ENCODE results near the gene MRI1. TPM values are rescaled to one million over a fixed set of nuclear protein-coding genes. Genes with fewer than 3 reads are reported as not detected.

MRI1 gene
- total RNA-seq, 1 donor: 33.7 TPM

DNA sequence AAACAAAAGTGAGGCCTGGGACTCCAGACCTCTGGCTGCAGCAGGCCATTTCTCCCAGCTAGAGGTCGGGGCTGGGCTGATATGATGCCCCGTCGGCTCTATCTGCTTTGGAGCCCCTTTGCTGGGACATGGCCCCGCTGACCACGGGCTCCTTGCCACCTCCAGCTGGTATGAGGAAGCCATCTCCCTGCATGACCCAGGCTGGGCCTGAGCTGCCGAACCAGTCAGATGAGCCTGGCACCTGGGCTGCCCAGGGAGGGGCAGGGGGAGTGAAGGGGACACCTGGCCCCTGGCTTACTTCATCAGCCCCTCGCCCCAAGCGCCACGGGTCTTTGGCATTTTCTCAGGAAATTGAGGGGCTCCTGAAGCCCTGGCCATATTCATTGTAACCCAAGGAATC, 38.7 kb downstream of the MRI1 start:
- TF ChIP-seq CTCF (IDR thresholded peaks at IDR 0.05; ENCODE audit: extremely low read depth, low read depth, low read length): no peak
- H3K27ac ChIP-seq (ENCODE audit: low read depth, low read length): no peak overlapping the region
- H3K4me2 ChIP-seq (ENCODE audit: insufficient read depth, low read length): no peak overlapping the region
- H2AFZ ChIP-seq (ENCODE audit: low read length): no peak overlapping the region
- H3K36me3 ChIP-seq (ENCODE audit: insufficient read depth, low read length): peaks cover 41% of the 10 kb centered on the region
- H3K79me2 ChIP-seq (ENCODE audit: insufficient read depth, low read length): peaks cover 8% of the 10 kb centered on the region
- peaks cover 11% of the 10 kb centered on the region for H4K20me1 ChIP-seq (ENCODE audit: insufficient read depth, low read length)
- peaks cover 6% of the 10 kb centered on the region for H3K4me1 ChIP-seq (ENCODE audit: insufficient read depth, low read length)
- H3K4me3 ChIP-seq (ENCODE audit: insufficient read depth, low read length): no peak overlapping the region
- no peaks in the 10 kb centered on the region for H3K9me3 ChIP-seq (ENCODE audit: low read depth, low read length)
- H3K27me3 ChIP-seq (ENCODE audit: insufficient read depth, low read length): no peaks in the 10 kb centered on the region
- peak; percentile 41 for DNase-seq (ENCODE audit: insufficient read length, low spot score, missing footprints)

- Histone ChIP-seq H3K4me2 (ENCODE audit: insufficient read depth, low read length) (no peak overlapping the region), H3K79me2 (ENCODE audit: insufficient read depth, low read length) (no peaks in the 10 kb centered on the region), H3K9me3 (ENCODE audit: low read depth, low read length) (no peaks in the 10 kb centered on the region), H3K4me1 (ENCODE audit: insufficient read depth, low read length) (no peaks in the 10 kb centered on the region), H3K4me3 (ENCODE audit: insufficient read depth, low read length) (no peak overlapping the region), H3K27ac (ENCODE audit: low read depth, low read length) (no peak overlapping the region), H3K27me3 (ENCODE audit: insufficient read depth, low read length) (no peaks in the 10 kb centered on the region), H2AFZ (ENCODE audit: low read length) (no peak overlapping the region), H3K36me3 (ENCODE audit: insufficient read depth, low read length) (peaks cover 53% of the 10 kb centered on the region), H4K20me1 (ENCODE audit: insufficient read depth, low read length) (peaks cover 5% of the 10 kb centered on the region)
- peak; percentile 65 for DNase-seq (ENCODE audit: insufficient read length, low spot score, missing footprints)
- no peak for TF ChIP-seq CTCF (IDR thresholded peaks at IDR 0.05; ENCODE audit: extremely low read depth, low read depth, low read length)
Measured at GRCh38 chr19:13804830-13805683, 40.7 kb downstream of the MRI1 start.

GRCh38 chr19:13806728-13807127, 42.4 kb downstream of the MRI1 start:
- H3K4me2 ChIP-seq (ENCODE audit: insufficient read depth, low read length): no peak overlapping the region
- H2AFZ ChIP-seq (ENCODE audit: low read length): no peak overlapping the region
- DNase-seq (ENCODE audit: insufficient read length, low spot score, missing footprints): peak; percentile 37
- H3K36me3 ChIP-seq (ENCODE audit: insufficient read depth, low read length): peaks cover 45% of the 10 kb centered on the region
- H3K4me1 ChIP-seq (ENCODE audit: insufficient read depth, low read length): no peaks in the 10 kb centered on the region
- TF ChIP-seq CTCF (IDR thresholded peaks at IDR 0.05; ENCODE audit: extremely low read depth, low read depth, low read length): no peak
- H3K4me3 ChIP-seq (ENCODE audit: insufficient read depth, low read length): no peak overlapping the region
- H3K27ac ChIP-seq (ENCODE audit: low read depth, low read length): no peak overlapping the region
- peaks cover 5% of the 10 kb centered on the region for H4K20me1 ChIP-seq (ENCODE audit: insufficient read depth, low read length)
- no peaks in the 10 kb centered on the region for H3K27me3 ChIP-seq (ENCODE audit: insufficient read depth, low read length)
- H3K79me2 ChIP-seq (ENCODE audit: insufficient read depth, low read length): no peaks in the 10 kb centered on the region
- no peaks in the 10 kb centered on the region for H3K9me3 ChIP-seq (ENCODE audit: low read depth, low read length)

- Histone ChIP-seq H4K20me1 (ENCODE audit: insufficient read depth, low read length) (peaks cover 5% of the 10 kb centered on the region), H3K79me2 (ENCODE audit: insufficient read depth, low read length) (no peaks in the 10 kb centered on the region), H3K4me2 (ENCODE audit: insufficient read depth, low read length) (no peak overlapping the region), H3K4me3 (ENCODE audit: insufficient read depth, low read length) (no peak overlapping the region), H3K36me3 (ENCODE audit: insufficient read depth, low read length) (peaks cover 46% of the 10 kb centered on the region), H3K4me1 (ENCODE audit: insufficient read depth, low read length) (no peaks in the 10 kb centered on the region), H3K9me3 (ENCODE audit: low read depth, low read length) (no peaks in the 10 kb centered on the region), H2AFZ (ENCODE audit: low read length) (no peak overlapping the region), H3K27me3 (ENCODE audit: insufficient read depth, low read length) (no peaks in the 10 kb centered on the region), H3K27ac (ENCODE audit: low read depth, low read length) (no peak overlapping the region)
- no peak for TF ChIP-seq CTCF (IDR thresholded peaks at IDR 0.05; ENCODE audit: extremely low read depth, low read depth, low read length)
- DNase-seq (ENCODE audit: insufficient read length, low spot score, missing footprints): peak; percentile 10
Measured at GRCh38 chr19:13807421-13808021, 43.2 kb downstream of the MRI1 start.
